Stimulated activated CD4-positive, alpha-beta T cell treated with anti-CD3 and anti-CD28 coated beads, Interleukin-12 subunit alpha, Interleukin-12 subunit beta, amount 100 ng/mL, for 4 hours (primary cell): ENCODE measurements around the gene VAT1.
A peak's percentile ranks its signal among the peaks of the same experiment; 100 is the strongest.

ENCODE experiments used
- DNase-seq: peaks from one replicate; pipeline ENCODE4 v3.0.0-alpha.2; 2020

VAT1 gene

DNA sequence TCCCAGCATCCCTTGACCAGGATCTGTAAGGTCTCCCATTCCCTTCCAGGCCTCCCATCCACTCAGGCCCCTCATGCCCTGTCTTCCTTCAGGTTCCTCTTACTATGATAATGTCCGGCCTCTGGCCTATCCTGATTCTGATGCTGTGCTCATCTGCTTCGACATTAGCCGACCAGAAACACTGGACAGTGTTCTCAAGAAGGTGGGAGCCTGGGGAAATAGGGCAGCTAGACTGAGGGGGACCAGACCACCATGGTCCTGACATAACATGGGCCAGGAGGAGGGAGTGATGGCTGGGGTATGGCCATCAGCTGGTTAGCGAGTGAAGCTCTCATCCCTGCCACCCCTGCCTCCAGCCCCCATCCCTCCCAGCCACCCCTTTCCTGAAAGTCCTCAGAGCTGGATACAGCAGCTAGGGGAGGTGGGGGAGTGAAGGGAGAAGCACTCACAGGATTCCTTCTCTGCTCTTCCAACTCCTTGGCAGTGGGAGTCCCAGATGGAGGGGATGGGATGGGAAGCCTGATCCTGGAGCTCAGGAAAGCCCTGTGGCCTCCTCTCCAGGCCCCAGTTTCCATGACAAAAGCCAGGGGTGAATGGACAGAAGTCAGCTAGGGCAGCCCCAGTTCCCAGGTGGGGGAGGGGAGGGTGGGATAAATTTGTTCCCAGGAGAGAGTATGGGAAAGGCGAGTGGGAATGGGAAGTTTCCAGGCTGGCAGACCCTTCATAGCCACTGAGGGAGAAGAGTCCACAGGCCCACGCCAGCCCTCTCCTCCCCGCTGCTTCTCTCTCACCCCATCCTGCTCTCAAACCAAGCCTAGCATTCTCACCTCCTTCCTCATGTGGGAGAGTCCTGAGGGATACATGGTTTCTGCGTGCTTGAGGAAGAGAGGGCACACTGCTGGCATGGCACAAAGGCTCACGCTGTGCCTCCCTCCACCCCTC lies 5.2 kb upstream of the VAT1 start:
- DNase-seq: no peak

DNA sequence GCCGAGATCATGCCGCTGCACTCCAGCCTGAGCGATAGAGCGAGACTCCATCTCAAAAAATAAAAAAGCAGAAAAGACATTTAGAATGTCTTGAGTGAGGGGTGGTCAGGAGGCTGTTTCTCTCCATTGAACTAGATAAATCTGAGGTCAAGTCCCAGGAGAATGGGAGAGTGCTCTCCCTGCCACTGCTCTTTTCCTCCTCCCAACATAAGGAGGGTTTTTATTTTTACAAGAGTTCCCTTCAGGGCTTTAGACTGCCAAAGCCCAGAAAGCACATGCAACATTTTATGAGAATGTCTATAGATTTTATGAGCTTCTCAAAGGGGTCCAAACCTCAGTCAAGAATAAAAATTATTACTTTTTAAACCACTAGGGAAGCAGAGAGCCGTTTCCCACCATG lies 4.4 kb upstream of the VAT1 start:
- DNase-seq: no peak

DNA sequence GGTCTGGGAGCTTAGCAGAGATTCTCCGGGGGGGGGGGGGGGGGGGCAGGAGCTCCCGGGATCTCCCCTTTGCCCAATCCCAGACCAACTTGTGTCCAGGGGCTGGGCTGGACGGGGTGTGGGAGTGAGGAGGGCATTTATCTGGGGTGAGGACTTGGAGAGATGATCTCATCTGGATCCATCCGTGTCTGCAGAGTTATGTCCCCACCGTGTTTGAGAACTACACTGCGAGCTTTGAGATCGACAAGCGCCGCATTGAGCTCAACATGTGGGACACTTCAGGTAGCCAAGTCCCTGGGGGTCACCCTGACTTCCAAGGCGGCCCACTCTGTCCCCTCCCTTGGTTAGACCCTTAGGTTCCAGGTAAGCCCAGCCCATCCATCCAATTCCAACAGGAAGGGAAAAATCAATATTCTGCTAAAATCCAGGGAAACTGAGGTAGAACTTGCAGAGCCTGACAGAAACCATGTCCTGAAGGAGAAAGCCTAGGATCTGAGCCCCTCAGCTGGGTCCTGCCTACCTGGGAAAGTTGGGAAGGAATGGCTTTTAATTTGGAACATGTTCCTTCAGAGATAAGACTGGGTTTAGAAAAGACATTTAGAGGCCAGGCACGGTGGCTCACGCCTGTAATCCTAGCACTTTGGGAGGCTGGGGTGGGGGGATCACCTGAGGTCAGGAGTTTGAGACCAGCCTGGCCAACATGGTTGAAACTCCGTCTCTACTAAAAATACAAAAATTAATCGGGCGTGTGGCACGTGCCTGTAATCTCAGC lies 3.8 kb upstream of the VAT1 start:
- DNase-seq: no peak

DNA sequence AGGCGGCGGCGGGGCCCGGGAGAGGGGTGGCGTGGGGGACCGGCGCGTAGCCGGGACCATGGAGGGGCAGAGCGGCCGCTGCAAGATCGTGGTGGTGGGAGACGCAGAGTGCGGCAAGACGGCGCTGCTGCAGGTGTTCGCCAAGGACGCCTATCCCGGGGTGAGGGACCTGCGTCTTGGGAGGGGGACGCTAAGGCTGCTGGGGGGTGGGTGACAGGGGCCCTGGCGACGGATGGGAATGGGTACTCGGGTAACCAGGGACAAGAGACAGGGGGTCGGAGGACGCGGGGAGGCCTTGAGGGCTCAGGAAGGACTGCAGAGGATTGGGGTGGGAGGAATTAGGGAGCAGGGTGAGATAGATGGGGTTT lies 3.1 kb upstream of the VAT1 start:
- DNase-seq: no peak

GRCh38 chr17:43024407-43025289 lies 2.5 kb upstream of the VAT1 start, which contains the start of gene RND2:
TSS of gene RND2 (plus strand) at chr17:43025231. CDS start at chr17:43025348, 117 bp downstream.
- DNase-seq: peak; percentile 67

DNA sequence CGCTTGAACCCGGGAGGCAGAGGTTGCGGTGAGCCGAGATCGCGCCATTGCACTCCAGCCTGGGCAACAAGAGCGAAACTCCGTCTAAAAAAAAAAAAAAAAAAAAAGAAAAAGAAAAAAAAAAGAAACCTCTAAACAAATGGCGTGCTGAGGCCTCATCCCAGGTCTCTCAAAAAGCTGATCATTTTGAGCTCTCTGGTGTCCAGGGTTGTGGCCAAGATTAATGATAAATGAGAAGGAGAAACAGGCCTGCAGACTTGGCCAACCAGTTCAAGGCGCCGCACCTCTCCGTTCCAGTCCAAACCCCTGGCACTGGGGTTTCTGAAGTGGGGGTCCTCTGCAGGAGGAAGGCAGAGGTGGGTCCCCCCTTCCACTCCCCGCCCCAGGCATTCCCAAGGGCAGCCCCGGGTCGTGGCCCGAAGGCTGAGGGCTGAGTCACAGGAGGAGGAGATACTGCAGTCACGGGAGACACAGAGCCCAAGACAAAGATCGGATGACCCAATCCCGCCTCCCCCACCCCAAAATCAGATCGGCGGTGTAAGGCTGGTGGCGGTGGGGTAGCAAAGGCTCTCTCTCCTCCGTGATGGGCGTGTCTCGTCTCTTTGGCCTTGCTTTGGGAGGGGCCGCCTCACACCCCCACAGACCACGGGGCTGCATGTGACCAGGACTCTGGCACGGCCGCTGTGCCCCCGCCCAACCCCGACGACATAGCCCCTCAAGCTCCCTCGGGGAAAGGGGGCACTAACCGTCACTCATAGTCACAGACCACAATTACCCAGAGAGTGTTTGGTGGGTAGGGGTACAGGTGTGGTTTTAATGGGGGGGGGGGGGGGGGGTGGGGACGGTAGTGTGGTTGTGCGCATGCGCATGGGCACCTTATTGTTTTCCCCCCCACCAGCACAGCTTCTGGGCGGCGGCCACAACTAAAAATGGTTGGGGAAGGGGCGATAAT lies 1.1 kb downstream of the VAT1 start:
- DNase-seq: peak; percentile 28

DNA sequence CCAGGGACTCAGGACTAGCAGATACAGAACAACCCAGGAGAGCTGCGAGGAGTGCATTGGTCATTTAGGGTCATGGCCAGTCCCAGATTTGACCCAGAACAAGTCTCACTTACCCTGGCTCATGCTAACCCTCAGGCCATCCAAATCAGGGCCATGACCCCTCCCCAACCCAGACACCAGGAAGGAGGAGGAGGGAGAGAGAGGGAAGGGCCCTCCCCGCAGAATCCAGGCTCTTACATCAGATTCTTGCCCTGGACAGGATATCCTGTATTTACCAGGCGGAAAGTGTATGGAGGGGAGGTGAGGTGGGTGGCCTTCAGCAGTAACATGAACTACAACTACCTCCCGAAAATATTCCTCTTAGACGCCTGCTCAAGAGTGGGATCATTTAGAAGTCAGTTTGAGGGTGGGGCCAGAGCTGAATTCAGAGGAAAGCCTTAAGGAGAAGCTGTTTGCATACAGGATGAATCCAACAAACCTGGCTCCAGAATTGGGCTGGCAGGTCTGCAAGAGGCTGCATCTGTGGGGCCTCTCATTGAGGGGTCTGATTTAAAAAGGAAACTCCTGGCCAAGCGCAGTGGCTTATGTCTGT lies 2.1 kb downstream of the VAT1 start:
- DNase-seq: no peak

DNA sequence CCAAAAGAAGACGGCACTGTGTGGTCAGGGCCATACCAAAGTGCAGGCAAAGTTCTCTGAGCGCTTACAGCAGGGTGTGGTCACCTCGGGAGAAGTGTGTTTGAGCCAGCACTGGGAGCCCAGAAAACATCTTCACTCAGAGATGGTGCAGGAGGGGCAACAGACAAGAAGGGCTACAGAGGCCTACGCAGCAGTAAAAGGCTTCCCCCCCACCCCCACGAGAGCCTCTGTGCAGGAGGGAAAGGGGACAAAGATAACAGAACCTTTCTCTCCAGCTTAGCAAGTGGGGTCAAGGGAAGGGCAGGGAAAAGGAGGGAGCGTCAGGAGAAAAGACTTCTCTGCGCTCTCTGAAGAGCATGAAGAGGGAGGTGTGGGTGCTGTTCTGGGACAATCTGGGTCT lies 2.8 kb downstream of the VAT1 start:
- no peak for DNase-seq

- no peak for DNase-seq
These were observed 3.3 kb downstream of the VAT1 start for GRCh38 chr17:43018932-43019331.

- no peak for DNase-seq
These were observed 4.0 kb downstream of the VAT1 start for GRCh38 chr17:43018008-43018853.

DNA sequence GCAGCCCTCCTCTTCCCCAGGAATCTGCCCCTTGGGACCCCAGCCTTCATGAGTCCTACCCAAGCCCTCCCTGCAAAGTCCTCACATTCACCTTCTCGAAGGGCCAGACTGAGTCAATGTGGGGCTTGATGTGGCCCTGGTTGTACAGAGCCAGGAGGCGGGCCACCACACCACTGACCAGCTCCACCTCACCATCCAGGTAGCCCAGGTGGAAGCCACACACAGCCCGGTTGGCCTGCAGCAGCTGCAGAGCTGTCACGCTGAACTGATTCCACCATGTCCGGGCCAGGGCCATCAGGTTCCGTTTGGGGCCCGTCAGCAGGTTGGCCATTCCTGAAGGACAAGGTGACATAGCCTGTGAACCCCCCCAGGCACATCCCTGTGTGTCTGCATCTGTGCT lies 6.0 kb downstream of the VAT1 start:
- DNase-seq: no peak

GRCh38 chr17:43015579-43015978 lies 6.6 kb downstream of the VAT1 start:
- no peak for DNase-seq

- no peak for DNase-seq
These were observed 7.3 kb downstream of the VAT1 start for GRCh38 chr17:43014649-43015542.

- DNase-seq: no peak
These were observed 8.1 kb downstream of the VAT1 start for GRCh38 chr17:43014020-43014648.

- no peak for DNase-seq
These were observed 8.9 kb downstream of the VAT1 start for GRCh38 chr17:43013296-43013695.

- DNase-seq: no peak
These were observed 10.3 kb downstream of the VAT1 start for GRCh38 chr17:43011728-43012472.

DNA sequence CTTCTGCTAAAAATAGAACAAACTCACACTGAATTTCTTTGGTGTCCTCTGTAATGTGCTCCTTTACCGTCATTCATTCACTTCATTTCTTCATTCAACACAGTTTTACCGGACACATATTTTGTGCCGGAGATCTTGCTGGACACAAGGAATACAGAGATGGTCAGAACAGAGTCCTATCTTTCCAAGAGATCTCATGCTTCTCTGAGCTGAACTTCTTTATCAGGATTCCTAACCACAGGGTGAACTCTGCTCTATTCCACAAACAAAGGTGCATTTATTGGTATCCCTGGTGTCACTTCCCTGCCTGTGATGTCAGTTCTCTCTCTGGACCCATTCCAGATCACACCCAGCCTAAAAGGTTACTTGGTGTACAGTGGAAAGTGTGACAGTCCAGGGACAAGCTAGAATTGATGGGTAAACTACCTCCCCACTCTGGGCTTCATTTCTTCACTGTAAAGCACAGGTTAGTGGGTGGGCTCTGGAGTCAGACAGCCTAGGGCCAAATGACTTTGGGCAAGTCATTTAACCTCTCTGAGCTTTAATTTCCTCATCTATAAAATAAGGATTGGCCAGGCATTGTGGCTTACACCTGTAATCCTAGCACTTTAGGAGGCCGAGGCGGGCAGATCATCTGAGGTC lies 11.4 kb downstream of the VAT1 start:
- no peak for DNase-seq
